Measurements from ENCODE around the gene CHST8.
"Not testable (repeated sequence)": the region's sequence is repeated elsewhere in the genome, so short reads cannot be mapped to it uniquely, and the experiment has no call there.

CHST8 gene

GRCh38 chr19:33689138-33689746 is 67.5 kb downstream of the CHST8 start:
- DNase-seq (ENCODE audit: low read depth) = no peak
- no peak overlapping the region for H3K4me3 ChIP-seq (ENCODE audit: low read depth, low read length)
- TF ChIP-seq CTCF (IDR thresholded peaks at IDR 0.05; ENCODE audit: insufficient read depth, low read depth, low read length, missing control alignments) = no peak

GRCh38 chr19:33689868-33690267 is 68.1 kb downstream of the CHST8 start:
- H3K4me3 ChIP-seq (ENCODE audit: low read depth, low read length) = no peak overlapping the region
- no peak for TF ChIP-seq CTCF (IDR thresholded peaks at IDR 0.05; ENCODE audit: insufficient read depth, low read depth, low read length, missing control alignments)
- no peak for DNase-seq (ENCODE audit: low read depth)

- no peak for TF ChIP-seq CTCF (IDR thresholded peaks at IDR 0.05; ENCODE audit: insufficient read depth, low read depth, low read length, missing control alignments)
- no peak for DNase-seq (ENCODE audit: low read depth)
- no peak overlapping the region for H3K4me3 ChIP-seq (ENCODE audit: low read depth, low read length)
Measured at GRCh38 chr19:33690378-33691029, 68.8 kb downstream of the CHST8 start.

GRCh38 chr19:33691030-33691427 is 69.3 kb downstream of the CHST8 start:
- no peak for DNase-seq (ENCODE audit: low read depth)
- no peak overlapping the region for H3K4me3 ChIP-seq (ENCODE audit: low read depth, low read length)
- no peak for TF ChIP-seq CTCF (IDR thresholded peaks at IDR 0.05; ENCODE audit: insufficient read depth, low read depth, low read length, missing control alignments)

GRCh38 chr19:33691736-33692135 is 70.0 kb downstream of the CHST8 start:
- no peak for DNase-seq (ENCODE audit: low read depth)
- no peak for TF ChIP-seq CTCF (IDR thresholded peaks at IDR 0.05; ENCODE audit: insufficient read depth, low read depth, low read length, missing control alignments)
- no peak overlapping the region for H3K4me3 ChIP-seq (ENCODE audit: low read depth, low read length)

GRCh38 chr19:33693678-33694077 is 71.9 kb downstream of the CHST8 start:
- no peak for TF ChIP-seq CTCF (IDR thresholded peaks at IDR 0.05; ENCODE audit: insufficient read depth, low read depth, low read length, missing control alignments)
- no peak for DNase-seq (ENCODE audit: low read depth)
- H3K4me3 ChIP-seq (ENCODE audit: low read depth, low read length) = no peak overlapping the region

- H3K4me3 ChIP-seq (ENCODE audit: low read depth, low read length) = not testable (repeated sequence)
Measured at GRCh38 chr19:33695547-33695946, 73.8 kb downstream of the CHST8 start.

More at GRCh38 chr19:33695547-33695946, 73.8 kb downstream of the CHST8 start:
- not testable (repeated sequence) for DNase-seq (ENCODE audit: low read depth)

Measured in GM12865 (cell line).